HS-27A (cell line): ENCODE measurements around the gene STAMBP.

Source experiments
- DNase-seq: peaks from one replicate; pipeline ENCODE4 v3.0.0-alpha.2; 2012; ENCODE audit warnings: low read depth, missing footprints

Gene STAMBP

DNA sequence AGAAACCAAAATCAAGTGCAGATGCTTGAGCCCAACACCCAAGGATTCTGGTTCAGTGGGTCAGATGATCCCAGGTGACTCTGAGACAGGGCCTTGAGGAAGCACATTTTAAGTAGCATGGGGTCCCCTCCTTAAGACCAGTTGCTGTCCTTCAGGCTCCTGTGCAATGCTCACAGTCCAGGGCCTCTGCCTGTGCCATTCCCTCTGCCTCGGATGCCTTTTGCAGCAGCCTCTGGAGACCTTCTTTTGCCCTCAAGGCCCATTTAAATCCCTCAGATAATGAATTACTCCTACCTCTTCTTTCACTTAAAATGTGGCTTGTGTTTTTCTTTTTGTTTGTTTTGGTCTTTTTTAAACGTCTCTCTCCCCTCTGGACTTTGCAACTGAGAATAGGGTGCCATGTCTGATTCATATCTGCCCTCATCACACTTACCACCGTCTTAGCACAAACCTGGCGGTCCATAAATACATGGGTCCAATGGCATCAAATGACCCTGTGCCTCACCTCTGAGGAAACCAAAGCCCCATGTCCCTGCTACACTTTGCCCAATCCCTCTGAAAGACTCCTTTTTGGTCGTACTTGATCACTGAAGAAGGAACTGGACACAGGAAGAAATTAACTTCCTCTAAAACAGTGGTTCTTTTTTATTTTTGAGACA lies 78.2 kb downstream of the STAMBP start:
- no peak for DNase-seq

DNA sequence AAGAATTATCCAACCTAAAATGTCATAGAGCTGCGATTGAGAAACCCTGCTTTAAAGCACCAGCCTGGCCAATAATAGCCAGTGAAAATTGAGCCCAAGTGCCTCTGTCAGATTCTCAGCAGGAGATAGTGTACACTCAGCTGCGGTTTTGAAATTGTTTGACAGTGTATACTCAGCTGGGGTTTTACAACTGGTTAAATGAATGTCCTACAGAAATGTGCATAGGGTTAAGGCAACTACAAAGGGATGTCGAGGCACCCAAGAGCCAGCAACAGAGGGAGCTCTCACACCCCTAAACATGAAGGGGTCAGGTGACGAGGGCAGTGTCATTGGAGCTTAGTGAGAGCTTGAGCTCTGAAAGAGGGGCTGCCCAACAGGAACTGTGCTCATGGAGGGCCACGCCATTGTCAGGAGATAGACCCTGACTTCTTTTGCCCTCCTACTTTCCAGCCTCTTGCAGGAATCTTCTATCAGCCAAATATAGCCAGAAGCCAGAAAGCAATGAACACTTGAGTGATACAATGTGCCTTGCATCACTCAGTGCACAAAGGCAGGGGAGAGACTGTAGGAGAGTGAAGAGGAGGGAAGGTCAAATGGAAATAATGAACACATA lies 79.2 kb downstream of the STAMBP start:
- no peak for DNase-seq

DNA sequence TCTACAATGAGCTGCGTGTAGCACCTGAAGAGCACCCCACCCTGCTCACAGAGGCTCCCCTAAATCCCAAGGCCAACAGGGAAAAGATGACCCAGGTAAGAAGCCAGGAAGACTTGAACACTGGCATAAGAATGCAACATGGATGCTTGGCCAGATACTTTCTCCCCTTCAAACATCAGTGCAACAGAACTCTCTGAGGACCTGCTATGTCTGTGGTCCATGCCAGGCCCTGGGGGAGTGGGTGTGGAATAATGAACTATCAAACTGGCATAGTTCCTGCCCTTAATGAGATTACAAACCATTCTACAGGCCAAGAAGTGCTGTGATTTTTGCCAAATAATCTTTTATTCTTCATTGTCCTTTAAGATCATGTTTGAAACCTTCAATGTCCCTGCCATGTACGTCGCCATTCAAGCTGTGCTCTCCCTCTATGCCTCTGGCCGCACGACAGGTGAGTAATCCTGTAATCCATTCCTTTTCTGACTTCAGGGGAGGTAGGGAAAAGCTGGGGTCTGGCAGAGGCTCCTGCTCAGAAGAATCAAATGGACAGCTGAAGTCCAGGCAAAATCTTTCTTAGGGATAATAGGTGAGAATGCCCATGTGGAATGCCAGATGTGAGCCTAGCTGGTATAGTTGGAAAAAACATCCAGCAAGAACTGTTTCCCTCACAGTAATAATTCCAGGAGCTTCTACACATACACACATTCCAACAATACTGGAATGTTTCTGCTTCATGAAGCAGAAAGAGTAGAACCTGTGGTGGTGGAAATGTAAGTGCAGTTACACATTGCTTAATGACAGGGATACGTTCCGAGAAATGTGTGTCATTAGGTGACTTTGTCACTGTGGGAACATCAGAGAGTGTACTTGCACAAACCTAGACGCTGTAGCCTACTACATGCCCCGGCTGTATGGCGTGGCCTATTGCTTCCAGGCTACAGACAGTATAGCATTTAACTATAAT lies 80.2 kb downstream of the STAMBP start:
- no peak for DNase-seq

DNA sequence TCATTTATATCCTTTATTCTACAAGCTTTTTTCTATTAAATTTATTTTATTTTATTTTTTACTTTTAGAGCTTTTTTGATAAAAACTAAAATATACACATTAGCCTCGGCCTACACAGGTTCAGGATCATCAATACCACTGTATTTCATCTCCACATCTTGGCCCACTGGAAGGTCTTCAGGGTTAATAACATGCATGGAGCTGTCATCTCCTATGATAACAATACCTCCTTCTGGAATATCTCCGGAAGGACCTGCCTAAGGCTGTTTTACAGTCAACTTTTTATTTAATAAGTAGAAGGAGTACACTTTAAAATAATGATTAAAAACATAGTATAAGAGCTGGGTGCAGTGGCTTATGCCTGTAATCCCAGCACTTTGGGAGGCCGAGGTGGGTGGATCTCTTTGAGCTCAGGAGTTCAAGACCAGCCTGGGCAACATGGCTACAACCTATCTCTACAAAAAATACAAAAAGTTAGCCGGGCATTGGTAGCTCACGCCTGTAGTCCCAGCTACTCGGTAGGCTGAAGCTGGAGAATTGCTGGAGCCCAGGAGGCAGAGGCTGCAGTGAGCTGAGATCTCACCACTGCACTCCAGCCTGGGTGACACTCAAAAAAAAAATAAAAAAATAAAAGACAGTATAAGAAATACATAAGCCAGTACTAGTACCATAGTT lies 82.2 kb downstream of the STAMBP start:
- no peak for DNase-seq

DNA sequence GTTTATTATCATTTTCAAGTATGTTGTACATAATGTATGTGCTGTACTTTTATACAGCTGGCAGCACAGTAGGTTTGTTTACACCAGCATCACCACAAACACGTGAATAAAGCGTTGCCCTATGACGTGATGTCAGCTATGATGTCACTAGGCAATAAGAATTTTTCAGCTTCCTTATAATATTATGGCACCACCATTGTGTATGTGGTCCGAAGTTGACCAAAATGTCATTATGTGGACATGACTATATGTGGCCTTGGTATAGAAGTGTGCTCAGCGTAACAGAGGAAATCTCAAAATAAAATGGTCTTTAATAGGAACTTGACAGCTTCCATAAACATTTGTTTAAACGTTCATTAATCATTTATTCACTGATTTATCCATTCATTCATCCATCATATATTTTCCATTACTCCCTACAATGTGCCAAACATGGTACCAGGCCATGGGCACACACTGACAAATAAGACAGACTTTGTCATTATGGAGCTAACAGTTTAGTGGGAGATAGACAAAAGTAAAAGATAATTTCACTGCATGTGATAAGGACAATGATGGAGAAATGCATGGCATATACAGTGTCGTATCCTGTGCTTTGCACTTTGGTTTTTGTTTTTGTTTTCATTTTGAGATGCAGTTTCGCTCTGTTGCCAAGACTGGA lies 82.9 kb downstream of the STAMBP start:
- no peak for DNase-seq

DNA sequence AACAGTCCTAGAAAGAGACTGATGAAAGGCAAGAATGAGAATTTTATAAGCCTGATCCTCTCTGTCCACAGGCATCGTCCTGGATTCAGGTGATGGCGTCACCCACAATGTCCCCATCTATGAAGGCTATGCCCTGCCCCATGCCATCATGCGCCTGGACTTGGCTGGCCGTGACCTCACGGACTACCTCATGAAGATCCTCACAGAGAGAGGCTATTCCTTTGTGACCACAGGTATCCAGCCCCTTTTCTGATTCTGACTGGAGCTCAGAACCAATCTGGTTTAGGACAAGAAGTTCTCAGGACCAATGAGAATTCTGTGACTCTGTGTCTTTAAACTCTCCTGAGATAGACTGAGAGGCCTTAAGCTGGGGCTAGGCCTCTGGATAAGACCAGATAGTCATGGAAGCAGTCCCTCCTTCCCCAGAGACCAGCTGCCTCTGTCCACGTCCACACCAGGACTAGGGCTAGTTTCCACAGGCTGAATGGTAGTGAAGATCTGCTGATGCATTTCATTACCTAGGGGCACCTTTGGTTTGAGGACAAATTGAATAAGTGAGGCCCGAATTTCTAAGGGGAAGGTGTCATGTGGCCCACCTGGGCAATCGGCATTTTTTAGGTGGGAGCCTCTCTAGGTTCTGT lies 84.8 kb downstream of the STAMBP start:
- DNase-seq: no peak

DNA sequence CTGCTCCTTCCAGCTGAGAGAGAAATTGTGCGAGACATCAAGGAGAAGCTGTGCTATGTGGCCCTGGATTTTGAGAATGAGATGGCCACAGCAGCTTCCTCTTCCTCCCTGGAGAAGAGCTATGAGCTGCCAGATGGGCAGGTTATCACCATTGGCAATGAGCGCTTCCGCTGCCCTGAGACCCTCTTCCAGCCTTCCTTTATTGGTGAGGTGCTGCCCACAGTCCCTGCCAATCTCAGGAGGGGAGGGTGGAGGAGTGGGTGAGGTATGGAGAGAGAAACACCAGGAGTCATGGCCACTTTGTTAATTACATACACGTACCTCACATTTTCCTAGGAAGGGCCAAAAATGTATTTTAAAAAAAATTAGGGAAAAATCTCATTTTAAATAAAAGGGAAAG lies 85.9 kb downstream of the STAMBP start:
- no peak for DNase-seq

DNA sequence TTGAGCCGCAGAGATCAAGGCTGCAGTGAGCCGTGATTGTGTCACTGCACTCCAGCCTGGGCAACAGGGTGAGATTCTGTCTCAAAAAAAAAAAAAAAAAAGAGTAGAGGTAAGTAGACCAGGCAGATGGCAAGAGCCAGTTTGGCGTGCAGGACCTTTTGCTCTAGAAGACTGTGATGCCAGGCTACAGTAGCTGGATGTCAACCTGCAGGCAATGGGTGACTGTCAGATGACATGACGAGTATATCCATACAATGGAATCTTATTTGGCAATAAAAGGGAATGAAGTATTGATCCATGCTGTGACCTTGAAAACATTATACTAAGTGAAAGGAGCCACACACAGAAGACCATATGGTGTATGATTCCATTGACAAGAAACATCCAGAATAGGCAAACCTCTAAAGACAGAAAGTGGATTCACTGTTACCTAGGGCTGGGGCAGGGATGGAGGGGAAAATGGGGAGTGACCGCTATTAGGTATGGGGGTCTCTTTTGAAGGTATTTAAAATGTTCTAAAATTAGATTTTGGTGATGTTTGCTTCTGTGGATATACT lies 86.8 kb downstream of the STAMBP start:
- no peak for DNase-seq

DNA sequence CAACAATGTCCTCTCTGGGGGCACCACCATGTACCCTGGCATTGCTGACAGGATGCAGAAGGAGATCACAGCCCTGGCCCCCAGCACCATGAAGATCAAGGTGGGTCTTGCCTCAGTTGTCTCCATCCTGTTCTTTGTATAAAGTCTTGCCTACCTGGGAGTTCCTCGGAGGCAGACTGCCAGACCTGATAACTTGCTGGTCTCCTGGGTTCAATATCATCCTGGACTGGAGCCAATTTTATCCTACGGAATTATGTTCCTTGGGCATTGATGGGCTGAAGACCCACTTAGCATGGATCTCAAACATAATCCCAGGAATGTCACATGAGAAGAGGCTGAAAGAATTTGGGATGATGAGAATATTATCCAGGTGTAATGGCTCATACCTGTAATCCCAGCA lies 87.9 kb downstream of the STAMBP start:
- no peak for DNase-seq

DNA sequence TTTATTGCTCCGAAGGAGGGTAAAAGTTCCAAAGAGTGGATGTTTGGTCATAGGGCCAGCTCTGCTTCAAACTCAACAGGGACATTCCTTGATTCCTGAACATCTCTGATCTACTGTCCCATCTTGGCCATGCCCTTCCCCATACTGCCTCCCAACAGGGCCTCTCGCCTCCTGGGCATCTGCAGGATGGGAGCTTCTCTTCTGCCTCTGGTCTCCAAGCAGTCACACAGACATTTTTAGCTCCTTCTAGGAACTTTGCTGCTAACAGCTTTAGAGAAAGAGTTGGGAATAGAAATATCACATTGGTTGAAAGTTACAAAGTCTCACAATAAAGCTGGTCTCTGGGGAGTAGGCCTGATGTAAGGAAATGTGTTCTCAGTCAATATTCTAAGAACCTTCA lies 88.5 kb downstream of the STAMBP start:
- no peak for DNase-seq

DNA sequence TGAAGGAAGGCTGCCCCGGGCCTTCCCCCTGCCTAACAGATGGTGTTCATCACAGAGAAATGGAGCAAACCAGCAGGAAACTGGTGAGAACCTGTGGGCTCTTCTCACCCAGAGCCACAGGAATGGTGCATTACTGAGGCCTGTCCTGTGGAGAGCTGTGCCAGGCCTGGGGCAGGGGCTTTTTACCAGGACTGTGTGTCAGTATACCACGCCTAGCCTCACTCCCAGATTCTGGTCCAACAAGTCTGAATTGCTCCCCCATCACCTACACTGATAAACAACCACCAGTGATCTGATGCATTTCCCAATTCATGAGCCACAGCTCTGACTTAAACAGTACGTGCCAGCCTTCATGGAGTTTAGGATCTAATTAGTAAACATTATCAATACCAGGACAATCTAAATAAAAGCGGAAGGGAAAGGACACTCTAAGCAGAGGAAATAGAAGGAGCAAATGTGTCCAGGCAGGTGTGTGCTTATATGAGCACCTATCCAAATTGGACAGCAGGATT lies 89.0 kb downstream of the STAMBP start:
- no peak for DNase-seq

DNA sequence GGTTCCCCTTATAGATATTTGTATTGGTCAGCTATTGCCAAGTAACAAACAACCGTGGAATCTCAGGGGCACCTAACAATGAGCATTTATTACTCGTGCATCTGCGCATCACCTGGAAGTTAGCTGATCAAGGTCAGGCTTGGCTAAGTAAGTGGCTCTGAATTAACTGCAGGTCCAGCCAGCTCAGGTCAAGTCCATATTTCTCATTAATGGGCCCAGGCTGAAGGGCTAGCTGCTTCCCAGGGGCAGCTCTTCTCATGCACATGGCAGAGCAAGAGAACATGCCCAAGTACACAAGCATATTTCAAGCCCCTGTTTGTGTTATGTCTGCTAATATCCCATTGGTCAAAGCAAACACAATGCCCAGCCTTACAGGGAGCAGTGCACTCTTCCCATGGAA lies 90.1 kb downstream of the STAMBP start:
- no peak for DNase-seq

DNA sequence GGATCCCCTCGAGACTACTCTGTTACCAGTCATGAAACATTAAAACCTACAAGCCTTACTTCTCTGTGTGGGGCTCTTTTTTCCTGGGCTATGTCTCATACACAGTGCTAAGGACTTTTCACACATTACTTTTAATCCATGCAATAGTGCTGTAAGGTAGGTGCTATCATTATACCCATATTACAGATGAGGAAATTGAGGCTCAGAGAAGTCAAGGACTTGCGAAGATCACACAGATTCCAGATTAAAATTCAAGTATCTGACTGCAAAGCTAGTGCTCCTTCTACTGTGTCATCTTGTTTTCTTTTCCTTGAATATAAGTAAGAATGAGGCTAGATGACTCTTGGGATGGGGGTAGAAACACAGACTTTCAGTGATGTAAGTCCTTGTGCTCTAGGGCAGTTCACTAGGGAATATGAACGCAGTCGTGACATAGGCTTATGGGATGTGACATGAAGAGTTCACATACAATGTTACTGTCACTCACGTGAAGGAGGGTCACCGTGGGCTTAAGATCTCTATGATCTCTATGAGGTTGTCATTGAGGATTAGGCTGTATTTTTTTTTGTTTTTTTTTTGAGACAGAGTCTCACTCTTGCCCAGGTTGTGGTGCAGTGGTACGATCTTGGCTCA lies 91.0 kb downstream of the STAMBP start:
- no peak for DNase-seq

DNA sequence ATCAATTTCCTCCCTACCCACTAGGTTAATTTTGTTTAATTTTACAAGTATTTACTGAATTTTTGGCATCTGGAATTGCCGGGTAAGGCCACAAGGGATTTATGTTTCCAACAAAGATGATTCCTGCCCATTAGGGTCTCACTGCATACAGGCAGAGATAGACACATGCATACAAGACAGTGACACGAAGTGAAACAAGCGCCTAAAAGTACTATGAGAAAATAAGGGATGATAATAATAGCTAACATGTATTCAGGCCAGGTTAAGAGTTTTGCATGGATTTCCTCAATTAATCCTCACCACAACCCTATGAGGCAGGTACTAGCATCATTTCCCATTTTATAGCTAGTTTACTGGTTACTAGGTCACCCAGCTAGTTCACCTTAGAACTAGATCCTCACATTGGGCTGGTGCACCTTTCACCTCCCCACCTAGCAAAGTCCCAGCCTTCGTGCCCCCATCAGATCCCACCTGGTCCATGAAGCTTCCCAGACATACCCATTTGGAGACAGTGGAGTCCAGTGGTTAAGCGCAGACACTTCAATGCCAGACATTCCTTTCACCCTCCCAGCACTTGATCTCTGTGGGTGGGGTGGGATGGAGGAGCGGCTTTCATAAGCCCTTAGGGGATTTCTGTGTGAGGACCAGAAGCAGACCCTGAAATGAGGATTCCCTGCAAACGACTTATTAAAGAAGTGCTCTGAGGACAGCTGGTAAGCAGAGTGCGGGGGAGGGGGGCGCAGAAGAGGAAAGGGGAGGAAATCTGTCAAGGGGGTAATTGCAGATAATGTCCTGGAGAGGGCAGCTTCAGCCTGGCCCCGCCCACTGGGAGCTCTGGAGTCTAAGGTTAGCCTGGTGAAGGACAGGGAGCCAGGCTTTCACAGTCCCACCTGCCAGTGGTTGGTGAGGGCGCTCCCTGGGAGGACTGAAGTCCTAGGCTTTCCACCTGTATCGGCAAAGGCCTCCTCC lies 92.1 kb downstream of the STAMBP start:
- no peak for DNase-seq

DNA sequence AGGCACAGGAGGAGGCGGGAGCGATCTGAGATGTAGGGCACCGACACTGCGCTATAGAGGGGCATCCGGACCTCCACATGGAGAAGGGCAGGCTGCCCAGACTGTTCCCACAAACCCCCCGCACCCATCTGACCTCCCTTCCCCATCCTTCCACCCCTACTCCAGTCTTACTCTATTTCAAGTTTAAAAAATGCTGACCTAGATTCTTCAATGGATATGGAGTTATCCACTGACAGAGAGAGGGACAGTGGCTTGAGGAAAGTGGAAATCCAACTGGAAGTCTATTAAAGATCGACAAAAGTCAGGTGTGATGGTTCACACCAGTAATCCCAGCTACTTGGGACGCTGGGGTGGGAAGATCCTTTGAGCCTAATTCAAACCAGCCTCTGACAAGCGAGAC lies 92.8 kb downstream of the STAMBP start:
- no peak for DNase-seq

DNA sequence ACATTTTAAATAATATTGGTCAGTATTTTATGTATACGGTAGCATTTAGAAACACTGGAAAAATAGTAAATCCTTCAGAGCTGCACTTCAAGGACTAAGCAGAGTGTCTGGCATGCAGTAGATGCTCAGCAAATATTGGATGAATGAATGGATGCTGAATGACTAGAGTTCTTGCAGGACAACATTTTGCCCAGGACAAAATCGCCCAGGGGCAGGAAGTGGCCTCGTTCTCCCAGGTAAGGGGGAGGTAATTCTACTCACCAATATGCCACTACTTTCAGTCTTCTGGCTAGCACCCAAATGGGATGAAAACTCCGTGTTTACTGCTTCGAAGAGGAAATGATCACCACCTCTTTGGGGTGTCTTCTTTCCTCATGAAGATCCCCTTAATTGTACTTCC lies 93.9 kb downstream of the STAMBP start:
- no peak for DNase-seq
